SK-N-SH (cell line): ENCODE measurements around the gene SURF4.

Experiments
- CHD2 ChIP-seq: fragments of 150-350 bp; IDR thresholded peaks from 2 replicates; pipeline ENCODE4 v1.6.1; 2018; ENCODE audit warnings: low read length; ENCODE audit not compliant: partially characterized antibody
- FOSL2 ChIP-seq: IDR thresholded peaks from 2 replicates; pipeline ENCODE4 v1.4.0; 2012; ENCODE audit warnings: low read depth, mild to moderate bottlenecking, moderate library complexity, borderline replicate concordance
- JUND ChIP-seq: IDR thresholded peaks from 2 replicates; pipeline ENCODE4 v1.4.0; 2012
- MAX ChIP-seq: IDR thresholded peaks from 2 replicates; pipeline ENCODE4 v1.4.0; 2012; ENCODE audit warnings: low read depth
- MEF2A ChIP-seq: IDR thresholded peaks from 2 replicates; pipeline ENCODE4 v1.4.0; 2012; ENCODE audit warnings: low read depth, borderline replicate concordance
- RAD21 ChIP-seq: IDR thresholded peaks from 2 replicates; pipeline ENCODE4 v1.6.1; 2012; ENCODE audit warnings: mild to moderate bottlenecking, low read length
- SIN3A ChIP-seq: IDR thresholded peaks from 2 replicates; pipeline ENCODE4 v1.6.1; 2012; ENCODE audit warnings: low read depth, mild to moderate bottlenecking, low read length, moderate library complexity, borderline replicate concordance
- SMC3 ChIP-seq: IDR thresholded peaks from 2 replicates; pipeline ENCODE4 v1.6.1; 2012; ENCODE audit warnings: low read depth, low read length, improper control_type of control experiment
- TAF1 ChIP-seq: IDR thresholded peaks from 2 replicates; pipeline ENCODE4 v1.6.1; 2012; ENCODE audit warnings: low read depth, mild to moderate bottlenecking, low read length, moderate library complexity, borderline replicate concordance
- ZBTB33 ChIP-seq: IDR thresholded peaks from 2 replicates; pipeline ENCODE4 v1.4.0; 2012; ENCODE audit warnings: low read depth, borderline replicate concordance
- TF ChIP-seq, protein P1 (sequence below): fragments of 200-600 bp; sonication (generic); IDR thresholded peaks from 2 replicates; pipeline ENCODE4 v1.6.1; 2017; ENCODE audit warnings: antibody characterized with exemption, mild to moderate bottlenecking, moderate library complexity
- TF ChIP-seq, protein P2 (sequence below): fragments of 150-350 bp; IDR thresholded peaks from 2 replicates; pipeline ENCODE4 v1.6.1; 2017; ENCODE audit warnings: antibody characterized with exemption, low read length, low read depth, borderline replicate concordance

DNA sequence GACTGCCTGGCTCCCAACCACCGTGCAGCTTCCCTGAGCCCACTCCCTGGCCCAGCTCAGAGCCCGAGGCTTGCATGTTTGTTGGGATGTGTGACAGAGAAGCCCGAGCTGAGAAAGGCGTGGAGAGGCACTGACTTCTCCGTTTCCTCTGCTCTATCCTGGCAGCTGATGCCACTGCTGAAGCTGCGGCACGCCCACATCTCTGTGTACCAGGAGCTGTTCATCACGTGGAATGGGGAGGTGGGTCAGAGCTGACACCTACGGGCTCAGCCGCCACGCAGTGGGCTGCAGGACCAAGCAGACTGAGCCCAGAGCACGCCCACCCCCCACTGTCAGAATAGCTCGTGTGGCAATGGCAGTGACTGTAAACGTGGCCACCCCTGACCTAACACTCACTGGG lies 9.6 kb upstream of the SURF4 start:
- TF ChIP-seq, protein P1, sequence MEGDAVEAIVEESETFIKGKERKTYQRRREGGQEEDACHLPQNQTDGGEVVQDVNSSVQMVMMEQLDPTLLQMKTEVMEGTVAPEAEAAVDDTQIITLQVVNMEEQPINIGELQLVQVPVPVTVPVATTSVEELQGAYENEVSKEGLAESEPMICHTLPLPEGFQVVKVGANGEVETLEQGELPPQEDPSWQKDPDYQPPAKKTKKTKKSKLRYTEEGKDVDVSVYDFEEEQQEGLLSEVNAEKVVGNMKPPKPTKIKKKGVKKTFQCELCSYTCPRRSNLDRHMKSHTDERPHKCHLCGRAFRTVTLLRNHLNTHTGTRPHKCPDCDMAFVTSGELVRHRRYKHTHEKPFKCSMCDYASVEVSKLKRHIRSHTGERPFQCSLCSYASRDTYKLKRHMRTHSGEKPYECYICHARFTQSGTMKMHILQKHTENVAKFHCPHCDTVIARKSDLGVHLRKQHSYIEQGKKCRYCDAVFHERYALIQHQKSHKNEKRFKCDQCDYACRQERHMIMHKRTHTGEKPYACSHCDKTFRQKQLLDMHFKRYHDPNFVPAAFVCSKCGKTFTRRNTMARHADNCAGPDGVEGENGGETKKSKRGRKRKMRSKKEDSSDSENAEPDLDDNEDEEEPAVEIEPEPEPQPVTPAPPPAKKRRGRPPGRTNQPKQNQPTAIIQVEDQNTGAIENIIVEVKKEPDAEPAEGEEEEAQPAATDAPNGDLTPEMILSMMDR, result no peak
- TF ChIP-seq CHD2 (no peak), SIN3A (no peak), RAD21 (no peak), JUND (no peak), ZBTB33 (no peak), TAF1 (no peak), MAX (no peak), MEF2A (no peak), SMC3 (no peak), FOSL2 (no peak)
- TF ChIP-seq, protein P2, sequence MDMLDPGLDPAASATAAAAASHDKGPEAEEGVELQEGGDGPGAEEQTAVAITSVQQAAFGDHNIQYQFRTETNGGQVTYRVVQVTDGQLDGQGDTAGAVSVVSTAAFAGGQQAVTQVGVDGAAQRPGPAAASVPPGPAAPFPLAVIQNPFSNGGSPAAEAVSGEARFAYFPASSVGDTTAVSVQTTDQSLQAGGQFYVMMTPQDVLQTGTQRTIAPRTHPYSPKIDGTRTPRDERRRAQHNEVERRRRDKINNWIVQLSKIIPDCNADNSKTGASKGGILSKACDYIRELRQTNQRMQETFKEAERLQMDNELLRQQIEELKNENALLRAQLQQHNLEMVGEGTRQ, result no peak
